Fibroblast of pulmonary artery (primary cell): ENCODE measurements around the gene IRX1.

Experiments
- DNase-seq: peaks from one replicate; pipeline ENCODE4 v3.0.0-alpha.2; 2010; ENCODE audit warnings: low read depth
- H3K4me3 ChIP-seq: replicated peaks from 2 replicates; pipeline ENCODE4 v1.5.1; 2011; ENCODE audit warnings: low read depth, mild to moderate bottlenecking, control low read depth, low read length, moderate library complexity
- CTCF ChIP-seq: IDR thresholded peaks from 2 replicates; pipeline ENCODE4 v1.5.1; 2011; ENCODE audit warnings: mild to moderate bottlenecking, control low read depth, low read length, inconsistent platforms; ENCODE audit errors: missing control alignments

IRX1 gene

GRCh38 chr5:3609120-3609681 is 13.6 kb downstream of the IRX1 start:
- TF ChIP-seq CTCF, result no peak
- DNase-seq, result no peak
- H3K4me3 ChIP-seq, result no peak overlapping the region

GRCh38 chr5:3612591-3613042 is 17.0 kb downstream of the IRX1 start:
- no peak for DNase-seq
- no peak for TF ChIP-seq CTCF
- H3K4me3 ChIP-seq, result no peak overlapping the region

- no peak for TF ChIP-seq CTCF
- no peak for DNase-seq
- no peak overlapping the region for H3K4me3 ChIP-seq
Measured at GRCh38 chr5:3613726-3614125, 18.1 kb downstream of the IRX1 start.

- no peak for TF ChIP-seq CTCF
- no peak for DNase-seq
- no peak overlapping the region for H3K4me3 ChIP-seq
Measured at GRCh38 chr5:3615217-3615616, 19.6 kb downstream of the IRX1 start.

GRCh38 chr5:3615829-3616228 is 20.2 kb downstream of the IRX1 start:
- DNase-seq, result no peak
- no peak overlapping the region for H3K4me3 ChIP-seq
- no peak for TF ChIP-seq CTCF

GRCh38 chr5:3619579-3619978 is 23.9 kb downstream of the IRX1 start:
- no peak for TF ChIP-seq CTCF
- no peak overlapping the region for H3K4me3 ChIP-seq
- DNase-seq, result no peak

- no peak for DNase-seq
- no peak overlapping the region for H3K4me3 ChIP-seq
- no peak for TF ChIP-seq CTCF
Measured at GRCh38 chr5:3622961-3623360, 27.3 kb downstream of the IRX1 start.
